Nephron progenitor cell (in vitro differentiated cells): ENCODE measurements around the gene PALM.

Source experiments
- DNase-seq: peaks from one replicate; pipeline ENCODE4 v3.0.0; 2021
- H3K27ac Mint-ChIP-seq: 2 replicates; pipeline ENCODE4 v1.8.0; 2021; ENCODE audit warnings: mild to moderate bottlenecking, moderate library complexity, mixed read lengths
- H3K27me3 Mint-ChIP-seq: 2 replicates; pipeline ENCODE4 v1.8.0; 2021; ENCODE audit warnings: mild to moderate bottlenecking, low read depth, mixed read lengths; ENCODE audit not compliant: poor library complexity
- H3K36me3 Mint-ChIP-seq: 2 replicates; pipeline ENCODE4 v1.8.0; 2021; ENCODE audit warnings: low read depth, mixed read lengths
- H3K4me1 Mint-ChIP-seq: 2 replicates; pipeline ENCODE4 v1.8.0; 2021; ENCODE audit warnings: mixed read lengths
- H3K4me3 Mint-ChIP-seq: 2 replicates; pipeline ENCODE4 v1.8.0; 2021; ENCODE audit warnings: mild to moderate bottlenecking, moderate library complexity, mixed read lengths
- H3K9me3 Mint-ChIP-seq: 2 replicates; pipeline ENCODE4 v1.8.0; 2021; ENCODE audit warnings: mild to moderate bottlenecking, moderate library complexity, mixed read lengths
- TF ChIP-seq, protein P1 (sequence below): fragments of 200-600 bp; sonication (generic); IDR thresholded peaks from 2 replicates; pipeline ENCODE4 v1.5.0; 2021; ENCODE audit warnings: antibody characterized with exemption

The PALM gene

DNA sequence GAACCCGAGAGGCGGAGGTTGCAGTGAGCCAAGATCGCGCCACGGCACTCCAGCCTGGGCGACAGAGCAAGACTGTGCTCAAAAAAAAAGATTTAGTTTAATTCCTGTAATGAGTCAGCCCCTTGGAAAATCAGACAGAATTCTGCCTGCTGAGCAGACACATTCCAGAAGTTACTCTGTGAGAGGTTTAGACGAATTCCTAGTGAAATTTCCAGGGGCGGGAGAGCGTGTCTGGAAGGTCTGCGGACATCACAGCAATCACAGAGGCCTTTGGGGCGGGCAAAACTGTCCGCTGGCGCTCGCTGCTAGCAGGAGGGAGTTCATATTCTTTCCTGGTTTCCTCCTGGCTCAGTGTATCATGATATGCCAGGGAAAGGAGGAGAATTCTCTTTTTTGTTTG is 59.7 kb downstream of the PALM start:
- H3K27me3 Mint-ChIP-seq = peaks cover 7% of the 10 kb centered on the region
- TF ChIP-seq, protein P1, sequence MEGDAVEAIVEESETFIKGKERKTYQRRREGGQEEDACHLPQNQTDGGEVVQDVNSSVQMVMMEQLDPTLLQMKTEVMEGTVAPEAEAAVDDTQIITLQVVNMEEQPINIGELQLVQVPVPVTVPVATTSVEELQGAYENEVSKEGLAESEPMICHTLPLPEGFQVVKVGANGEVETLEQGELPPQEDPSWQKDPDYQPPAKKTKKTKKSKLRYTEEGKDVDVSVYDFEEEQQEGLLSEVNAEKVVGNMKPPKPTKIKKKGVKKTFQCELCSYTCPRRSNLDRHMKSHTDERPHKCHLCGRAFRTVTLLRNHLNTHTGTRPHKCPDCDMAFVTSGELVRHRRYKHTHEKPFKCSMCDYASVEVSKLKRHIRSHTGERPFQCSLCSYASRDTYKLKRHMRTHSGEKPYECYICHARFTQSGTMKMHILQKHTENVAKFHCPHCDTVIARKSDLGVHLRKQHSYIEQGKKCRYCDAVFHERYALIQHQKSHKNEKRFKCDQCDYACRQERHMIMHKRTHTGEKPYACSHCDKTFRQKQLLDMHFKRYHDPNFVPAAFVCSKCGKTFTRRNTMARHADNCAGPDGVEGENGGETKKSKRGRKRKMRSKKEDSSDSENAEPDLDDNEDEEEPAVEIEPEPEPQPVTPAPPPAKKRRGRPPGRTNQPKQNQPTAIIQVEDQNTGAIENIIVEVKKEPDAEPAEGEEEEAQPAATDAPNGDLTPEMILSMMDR = no peak

DNA sequence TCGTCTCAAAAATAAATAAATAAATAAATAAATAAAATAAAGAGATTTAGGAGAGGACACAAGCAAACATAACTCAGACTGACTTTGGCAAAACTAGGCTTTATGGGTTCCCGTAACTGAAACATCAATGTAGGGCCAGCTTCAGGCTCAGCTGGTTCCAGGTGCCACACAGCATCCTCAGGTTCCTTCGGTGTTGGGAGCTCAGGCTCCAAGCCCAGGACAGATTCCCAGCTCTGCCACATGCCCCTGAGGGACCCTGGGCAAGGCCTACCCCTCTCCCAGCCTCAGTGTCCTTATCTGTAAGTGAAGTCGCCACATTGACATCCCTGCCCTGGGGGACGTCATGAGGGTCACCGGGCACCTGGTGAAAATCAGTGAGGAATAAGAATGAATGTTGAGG is 60.9 kb downstream of the PALM start:
- Mint-ChIP-seq H3K27ac (no peak overlapping the region), H3K36me3 (no peaks in the 10 kb centered on the region), H3K27me3 (peaks cover 9% of the 10 kb centered on the region), H3K4me1 (peaks cover 14% of the 10 kb centered on the region), H3K4me3 (no peak overlapping the region), H3K9me3 (no peaks in the 10 kb centered on the region)
- TF ChIP-seq, protein P1 = no peak
- no peak for DNase-seq

More for the DNA sequence above, 59.7 kb downstream of the PALM start:
- Mint-ChIP-seq H3K9me3 (no peaks in the 10 kb centered on the region), H3K4me1 (peaks cover 12% of the 10 kb centered on the region), H3K36me3 (no peaks in the 10 kb centered on the region), H3K4me3 (no peak overlapping the region), H3K27ac (no peak overlapping the region)
- no peak for DNase-seq

DNA sequence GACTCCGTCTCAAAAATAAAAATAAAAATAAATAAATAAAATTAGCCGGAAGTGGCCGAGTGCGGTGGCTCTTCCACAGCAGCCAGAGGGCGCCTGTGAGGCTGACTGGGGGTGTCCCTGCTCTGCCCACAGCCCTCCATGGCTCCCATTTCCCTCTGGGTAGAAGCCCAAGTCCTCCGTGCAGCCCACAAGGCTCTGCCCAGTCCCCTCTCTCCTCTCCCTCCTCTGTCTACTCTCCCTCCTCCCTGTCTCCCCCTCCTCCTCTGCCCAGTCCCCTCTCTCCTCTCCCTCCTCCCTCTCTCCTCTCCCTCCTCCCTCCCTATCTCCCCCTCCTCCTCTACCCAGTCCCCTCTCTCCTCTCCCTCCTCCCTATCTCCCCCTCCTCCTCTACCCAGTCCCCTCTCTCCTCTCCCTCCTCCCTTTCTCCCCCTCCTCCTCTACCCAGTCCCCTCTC is 62.6 kb downstream of the PALM start:
- Mint-ChIP-seq H3K9me3 (no peaks in the 10 kb centered on the region), H3K36me3 (no peaks in the 10 kb centered on the region), H3K27ac (no peak overlapping the region), H3K4me3 (no peak overlapping the region), H3K4me1 (peaks cover 14% of the 10 kb centered on the region), H3K27me3 (peaks cover 13% of the 10 kb centered on the region)
- peak; percentile 47 for DNase-seq
- TF ChIP-seq, protein P1 = peak; percentile 42

GRCh38 chr19:772063-772462 is 63.3 kb downstream of the PALM start:
- TF ChIP-seq, protein P1 = no peak
- Mint-ChIP-seq H3K4me3 (no peak overlapping the region), H3K27ac (no peak overlapping the region), H3K27me3 (peaks cover 13% of the 10 kb centered on the region), H3K36me3 (no peaks in the 10 kb centered on the region), H3K4me1 (peaks cover 13% of the 10 kb centered on the region), H3K9me3 (no peaks in the 10 kb centered on the region)
- DNase-seq = no peak

DNA sequence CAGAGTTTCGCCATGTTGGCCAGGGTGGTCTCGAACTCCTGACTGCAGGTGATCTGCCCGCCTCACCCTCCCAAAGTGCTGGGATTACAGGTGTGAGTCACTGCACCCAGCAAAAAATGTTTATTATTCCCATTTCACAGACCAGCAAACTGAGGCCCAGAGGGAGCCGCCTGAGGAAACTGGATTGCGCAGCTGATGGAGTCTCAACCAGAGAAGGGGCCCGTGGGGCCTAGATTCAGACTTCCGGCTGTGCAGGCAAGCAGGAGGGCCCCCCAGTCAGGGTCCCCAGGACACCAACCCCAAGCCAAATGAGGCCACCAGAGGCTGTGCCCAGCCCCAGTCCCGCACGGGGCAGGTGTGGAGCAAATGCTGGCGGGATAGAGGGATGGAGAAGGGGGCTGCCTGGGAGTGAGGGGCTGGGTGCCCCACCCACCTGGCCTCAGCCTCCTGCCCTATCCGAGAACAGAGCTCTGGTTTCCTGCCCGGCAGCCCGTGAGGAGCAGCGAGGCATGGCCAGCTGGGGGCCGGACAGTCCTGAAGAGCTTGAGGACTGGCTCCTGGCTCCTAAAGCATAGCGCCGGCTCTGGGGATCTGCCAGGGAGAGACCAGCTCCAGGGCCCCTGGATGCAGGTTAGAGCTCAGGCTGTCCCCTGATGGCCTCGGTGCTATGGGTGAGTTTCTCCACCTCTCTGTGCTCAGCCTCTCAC is 64.1 kb downstream of the PALM start:
- Mint-ChIP-seq H3K4me3 (no peak overlapping the region), H3K4me1 (peaks cover 10% of the 10 kb centered on the region), H3K9me3 (no peaks in the 10 kb centered on the region), H3K27me3 (peaks cover 10% of the 10 kb centered on the region), H3K27ac (no peak overlapping the region), H3K36me3 (no peaks in the 10 kb centered on the region)
- peak; percentile 74 for DNase-seq
- TF ChIP-seq, protein P1 = no peak

- Mint-ChIP-seq H3K27ac (no peak overlapping the region), H3K4me3 (no peak overlapping the region)
- TF ChIP-seq, protein P1 = no peak
These were observed 67.8 kb downstream of the PALM start for GRCh38 chr19:776549-776948.

More at GRCh38 chr19:776549-776948, 67.8 kb downstream of the PALM start:
- H3K27me3 Mint-ChIP-seq = peaks cover 10% of the 10 kb centered on the region
- no peaks in the 10 kb centered on the region for H3K36me3 Mint-ChIP-seq
- H3K4me1 Mint-ChIP-seq = peaks cover 16% of the 10 kb centered on the region
- H3K9me3 Mint-ChIP-seq = peaks cover 3% of the 10 kb centered on the region
- no peak for DNase-seq
